B cell (primary cell): ENCODE measurements around the gene SGTA. TPM values are rescaled to one million over a fixed set of nuclear protein-coding genes. Genes with fewer than 3 reads are reported as not detected.

Experiments
- ATAC-seq: fragments of 200-7000 bp; cut with Tn5 transposase; one replicate; pipeline ENCODE4 v1.10.0; 2021; ENCODE audit warnings: low read depth, mild to moderate bottlenecking, moderate number of reproducible peaks, moderate library complexity
- CTCF ChIA-PET: fragments of 350-600 bp; sonication (Branson Sonifier 250); formaldehyde crosslinking; loops from one replicate; lab custom pipeline; 2021; ENCODE audit warnings: antibody characterized with exemption, inconsistent platforms; lab: Charles Lee
- POLR2A ChIA-PET: fragments of 350-600 bp; sonication (Branson Sonifier 250); formaldehyde crosslinking; loops from one replicate; lab custom pipeline; 2021; ENCODE audit warnings: antibody characterized with exemption; lab: Charles Lee
- DNase-seq: peaks from one replicate; pipeline ENCODE4 v3.0.0; 2013
- H2AFZ ChIP-seq: 2 replicates; pipeline ENCODE4 v1.6.1; 2012; ENCODE audit warnings: mild to moderate bottlenecking, low read depth, low read length; ENCODE audit not compliant: insufficient read depth, poor library complexity, severe bottlenecking
- H3K27ac ChIP-seq, 2 donors: 1 replicate in 1 of 2; 2 replicates in 1 of 2; pipeline ENCODE4 v1.5.1; 2012 to 2013; ENCODE audit warnings: low read length in 2 of 2, mild to moderate bottlenecking in 2 of 2, moderate library complexity in 1 of 2
- H3K27me3 ChIP-seq, 4 experiments: fragments of 200-600 bp in 1 of 4; sonication (generic) in 1 of 4; replicated peaks in 1 of 4; 1 replicate in 2 of 4; 2 replicates in 2 of 4; pipeline versions ENCODE4 v1.6.1 to v1.7.0; 2013 to 2016; ENCODE audit warnings: low read length in 3 of 4, mild to moderate bottlenecking in 2 of 4, mixed read lengths in 1 of 4, moderate library complexity in 1 of 4; ENCODE audit not compliant: insufficient read depth in 4 of 4, control insufficient read depth in 3 of 4; ENCODE audit errors: control extremely low read depth in 1 of 4
- H3K36me3 ChIP-seq, 2 experiments: replicated peaks in 1 of 2; 1 replicate in 1 of 2; 2 replicates in 1 of 2; pipeline versions ENCODE4 v1.6.1 to v1.7.1; 2013; ENCODE audit warnings: low read length in 1 of 2; ENCODE audit not compliant: insufficient read depth in 2 of 2, control insufficient read depth in 1 of 2; ENCODE audit errors: control extremely low read depth in 1 of 2, extremely low read depth in 1 of 2
- H3K4me1 ChIP-seq, 2 donors: fragments of 200-600 bp in 1 of 2; sonication (generic) in 1 of 2; 1 replicate in 1 of 2; 2 replicates in 1 of 2; pipeline versions ENCODE4 v1.5.1 to v1.6.1; 2013 to 2017; ENCODE audit warnings: low read length in 2 of 2; ENCODE audit not compliant: control insufficient read depth in 2 of 2, insufficient read depth in 2 of 2
- H3K4me2 ChIP-seq: replicated peaks from 2 replicates; pipeline ENCODE3; 2012; ENCODE audit warnings: mild to moderate bottlenecking, low read depth, low read length; ENCODE audit not compliant: poor library complexity, severe bottlenecking
- H3K4me3 ChIP-seq, 5 experiments: fragments of 200-600 bp in 1 of 5; sonication (generic) in 1 of 5; 1 replicate in 3 of 5; 2 replicates in 2 of 5; pipeline versions ENCODE4 v1.5.1 to v1.7.0; 2011 to 2016; ENCODE audit warnings: low read length in 4 of 5, mild to moderate bottlenecking in 4 of 5, low read depth in 2 of 5, control low read depth in 1 of 5, moderate library complexity in 1 of 5; ENCODE audit not compliant: insufficient read depth in 1 of 5; ENCODE audit errors: control extremely low read depth in 1 of 5, extremely low read depth in 1 of 5
- H3K79me2 ChIP-seq: fragments of 200-600 bp; sonication (generic); one replicate; pipeline ENCODE4 v1.6.0; 2016; ENCODE audit warnings: low read length; ENCODE audit not compliant: control insufficient read depth, insufficient read depth
- H3K9ac ChIP-seq: fragments of 200-600 bp; sonication (generic); 2 replicates; pipeline ENCODE4 v1.6.1; 2017; ENCODE audit warnings: mild to moderate bottlenecking, low read length, moderate library complexity
- H3K9me3 ChIP-seq, 3 donors: one replicate each; pipeline versions ENCODE4 v1.6.1 to v1.7.1; 2013; ENCODE audit warnings: low read length in 2 of 3; ENCODE audit not compliant: control insufficient read depth in 2 of 3, insufficient read depth in 1 of 3; ENCODE audit errors: control extremely low read depth in 1 of 3
- H4K20me1 ChIP-seq: 2 replicates; pipeline ENCODE4 v1.6.0; 2012; ENCODE audit warnings: mild to moderate bottlenecking, low read length; ENCODE audit not compliant: insufficient read depth, control insufficient read depth, poor library complexity, severe bottlenecking
- H3K27ac Mint-ChIP-seq: one replicate; pipeline ENCODE4 v1.8.0; 2021; ENCODE audit warnings: mixed read lengths
- H3K27me3 Mint-ChIP-seq: one replicate; pipeline ENCODE4 v1.8.0; 2021; ENCODE audit warnings: mixed read lengths
- H3K4me1 Mint-ChIP-seq: one replicate; pipeline ENCODE4 v1.8.0; 2021; ENCODE audit warnings: mixed read lengths
- H3K4me3 Mint-ChIP-seq: one replicate; pipeline ENCODE4 v1.8.0; 2021; ENCODE audit warnings: mixed read lengths
- H3K9me3 Mint-ChIP-seq: one replicate; pipeline ENCODE4 v1.8.0; 2022; ENCODE audit warnings: mixed read lengths; ENCODE audit not compliant: insufficient read depth
- CTCF ChIP-seq: fragments of 200-600 bp; IDR thresholded peaks from one replicate; pipeline ENCODE4 v1.8.0; 2022; ENCODE audit warnings: antibody characterized with exemption, mild to moderate bottlenecking
- EZH2 ChIP-seq: IDR thresholded peaks from 2 replicates; pipeline ENCODE4 v1.6.1; 2012; ENCODE audit warnings: borderline replicate concordance, low read depth, mild to moderate bottlenecking, moderate library complexity, low read length; ENCODE audit not compliant: insufficient read depth, poor library complexity, severe bottlenecking
- WGBS: methylation state at CpG from one replicate; pipeline ENCODE4 v1.1.5; 2013; ENCODE audit warnings: missing lambda C conversion rate; ENCODE audit not compliant: insufficient coverage; 5-methylcytosine and 5-hydroxymethylcytosine counted together
- intact Hi-C: fragments of 100-400 bp; cut with micrococcal nuclease; formaldehyde crosslinking; loops from one replicate; pipeline ENCODE4 v1.10.0; 2022
- polyA plus RNA-seq: library from polyadenylated mRNA; depleted of rRNA; stranded (reverse); fragments of >200 nt; gene quantifications from 2 replicates; pipeline ENCODE4 v1.2.3, GENCODE V29; 2012
- total RNA-seq, 2 donors: library from RNA; stranded (reverse); fragments of 120-200 nt in 1 of 2; gene quantifications; 1 replicate in 1 of 2; 2 replicates in 1 of 2; pipeline versions ENCODE4 v1.2.3 to v1.2.4, GENCODE V29; 2013 to 2022

Gene SGTA
- total and polyA plus RNA-seq, 2 donors (not counting 1 experiment from before 2014, with no cell fraction given) = 36.6 to 42.0 TPM

- Histone ChIP-seq H3K79me2 (peaks cover 5% of the 10 kb centered on the region), H3K4me2 (no peak overlapping the region), H4K20me1 (no peaks in the 10 kb centered on the region), H2AFZ (no peak overlapping the region), H3K27ac (no peak overlapping the region), H3K9me3 (no peaks in the 10 kb centered on the region), H3K36me3 (peaks cover 0 to 20% of the 10 kb centered on the region in 2 experiments), H3K4me1 (no peaks in the 10 kb centered on the region), H3K27me3 (no peaks in the 10 kb centered on the region), H3K4me3 (no peak overlapping the region), H3K9ac (no peak overlapping the region)
- POLR2A ChIA-PET = no interaction called here
- no peak for ATAC-seq
- no peaks in the 10 kb centered on the region for H3K4me1 Mint-ChIP-seq
- 100% methylated on average over 16 of the region's 17 CpGs for WGBS
- DNase-seq = no peak
- H3K4me3 Mint-ChIP-seq = no peak overlapping the region
- H3K27ac Mint-ChIP-seq = no peak overlapping the region
- intact Hi-C loops = no loop called here
- no peaks in the 10 kb centered on the region for H3K27me3 Mint-ChIP-seq
- no peaks in the 10 kb centered on the region for H3K9me3 Mint-ChIP-seq
- CTCF ChIA-PET = no interaction called here
- TF ChIP-seq CTCF (no peak), EZH2 (no peak)
Observed at GRCh38 chr19:2802826-2803225, 19.8 kb upstream of the SGTA start.

- Histone ChIP-seq H3K27me3 (no peaks in the 10 kb centered on the region), H3K9me3 (no peaks in the 10 kb centered on the region), H3K4me3 (no peak overlapping the region), H3K27ac (no peak overlapping the region), H3K4me1 (no peaks in the 10 kb centered on the region), H3K79me2 (peaks cover 18% of the 10 kb centered on the region), H2AFZ (no peak overlapping the region), H3K4me2 (no peak overlapping the region), H4K20me1 (no peaks in the 10 kb centered on the region), H3K36me3 (peaks cover 0 to 30% of the 10 kb centered on the region in 2 experiments), H3K9ac (no peak overlapping the region)
- Mint-ChIP-seq H3K9me3 (no peaks in the 10 kb centered on the region), H3K27me3 (no peaks in the 10 kb centered on the region), H3K4me3 (no peak overlapping the region), H3K27ac (no peak overlapping the region), H3K4me1 (no peaks in the 10 kb centered on the region)
- WGBS = over 99% methylated on average over 22 of the region's 22 CpGs
- TF ChIP-seq CTCF = no peak
- TF ChIP-seq EZH2 = no peak
- intact Hi-C loops = no loop called here
- DNase-seq = no peak
- no peak for ATAC-seq
- POLR2A ChIA-PET = interaction anchor here (0.7 kb wide), 1 partner anchor 41 kb away, joined by 3 read pairs; no protein-coding TSS in a partner anchor
- CTCF ChIA-PET = no interaction called here
Observed at GRCh38 chr19:2800506-2800905, 17.4 kb upstream of the SGTA start.
